T-cell (primary cell): ENCODE measurements around the gene MAP3K3. TPM values are rescaled to one million over a fixed set of nuclear protein-coding genes. Genes with fewer than 3 reads are reported as not detected.

Source experiments
- ATAC-seq, 4 experiments: fragments of 200-7000 bp in 3 of 4; fragments of 150-1000 bp in 1 of 4; cut with Tn5 transposase; replicated peaks in 1 of 4; 1 replicate in 3 of 4; 2 replicates in 1 of 4; pipeline ENCODE4 v1.10.0; 2021; ENCODE audit warnings: moderate library complexity in 3 of 4, mild to moderate bottlenecking in 2 of 4, moderate number of reproducible peaks in 1 of 4
- CTCF ChIA-PET, 2 donors: fragments of 300-600 bp; sonication (Branson Sonifier 250); formaldehyde crosslinking; loops; one replicate each; lab custom pipeline; 2022; ENCODE audit warnings: antibody characterized with exemption in 2 of 2; lab: Charles Lee
- POLR2A ChIA-PET, 2 donors: fragments of 300-600 bp; sonication (Branson Sonifier 250); formaldehyde crosslinking; loops; one replicate each; lab custom pipeline; 2022; ENCODE audit warnings: antibody characterized with exemption in 2 of 2; lab: Charles Lee
- DNase-seq, 35 experiments: peaks; one replicate each; pipeline versions ENCODE4 v3.0.0 to v3.0.0-alpha.2; 2013 to 2023
- H3K27ac ChIP-seq: one replicate; pipeline ENCODE4 v1.5.1; 2013; ENCODE audit warnings: low read length
- H3K27me3 ChIP-seq, 2 experiments: replicated peaks in 1 of 2; 1 replicate in 1 of 2; 2 replicates in 1 of 2; pipeline versions ENCODE4 v1.6.1 to v1.7.0; 2013; ENCODE audit warnings: low read length in 1 of 2, mixed read lengths in 1 of 2; ENCODE audit not compliant: control insufficient read depth in 2 of 2, insufficient read depth in 2 of 2; ENCODE audit errors: extremely low read depth in 1 of 2
- H3K36me3 ChIP-seq, 2 donors: 1 replicate in 1 of 2; 2 replicates in 1 of 2; pipeline versions ENCODE4 v1.6.1 to v1.7.0; 2013; ENCODE audit warnings: low read length in 1 of 2; ENCODE audit not compliant: control insufficient read depth in 2 of 2, insufficient read depth in 1 of 2; ENCODE audit errors: extremely low read depth in 1 of 2
- H3K4me1 ChIP-seq, 2 experiments: 1 replicate in 1 of 2; 2 replicates in 1 of 2; pipeline versions ENCODE4 v1.6.1 to v1.7.0; 2013; ENCODE audit warnings: low read length in 2 of 2, mixed read lengths in 1 of 2; ENCODE audit not compliant: insufficient read depth in 2 of 2, control insufficient read depth in 1 of 2; ENCODE audit errors: extremely low read depth in 1 of 2
- H3K4me3 ChIP-seq, 2 donors: 1 replicate in 1 of 2; 2 replicates in 1 of 2; pipeline versions ENCODE4 v1.5.1 to v1.7.0; 2013; ENCODE audit warnings: mild to moderate bottlenecking in 2 of 2, low read length in 1 of 2, moderate library complexity in 1 of 2; ENCODE audit not compliant: control insufficient read depth in 1 of 2; ENCODE audit errors: extremely low read depth in 1 of 2
- H3K9me3 ChIP-seq: 2 replicates; pipeline ENCODE4 v1.7.0; 2013
- H3K27ac Mint-ChIP-seq, 2 donors: one replicate each; pipeline ENCODE4 v1.8.0; 2020 to 2021; ENCODE audit warnings: mild to moderate bottlenecking in 2 of 2, mixed read lengths in 2 of 2
- H3K27me3 Mint-ChIP-seq, 2 donors: one replicate each; pipeline ENCODE4 v1.8.0; 2021 to 2022; ENCODE audit warnings: mixed read lengths in 2 of 2
- H3K36me3 Mint-ChIP-seq: one replicate; pipeline ENCODE4 v1.8.0; 2021; ENCODE audit warnings: mixed read lengths
- H3K4me1 Mint-ChIP-seq, 3 donors: one replicate each; pipeline ENCODE4 v1.8.0; 2020 to 2022; ENCODE audit warnings: mixed read lengths in 3 of 3, mild to moderate bottlenecking in 1 of 3
- H3K4me3 Mint-ChIP-seq, 3 donors: one replicate each; pipeline ENCODE4 v1.8.0; 2020 to 2022; ENCODE audit warnings: mild to moderate bottlenecking in 3 of 3, mixed read lengths in 3 of 3, moderate library complexity in 3 of 3
- H3K9me3 Mint-ChIP-seq, 3 donors: one replicate each; pipeline ENCODE4 v1.8.0; 2020 to 2022; ENCODE audit warnings: mixed read lengths in 3 of 3
- WGBS: methylation state at CpG from one replicate; pipeline ENCODE4 v1.1.5; 2013; ENCODE audit warnings: missing lambda C conversion rate; ENCODE audit not compliant: insufficient coverage; 5-methylcytosine and 5-hydroxymethylcytosine counted together
- total RNA-seq, 35 experiments: library from RNA in 6 of 35; stranded (reverse) in 6 of 35; fragments of 120-200 nt in 1 of 35; gene quantifications; one replicate each; pipeline versions ENCODE4 v1.2.1 to v1.2.4 and lab custom pipeline; 2013 to 2026

The MAP3K3 gene
- total RNA-seq, 5 donors from 2014 or later (not counting 1 experiment from before 2014, with no cell fraction given): 71.0 to 91.1 (median 85.4) TPM

GRCh38 chr17:63740464-63741142 is 118.4 kb downstream of the MAP3K3 start:
- peak overlapping the region; percentile 86 to 96 for H3K27ac Mint-ChIP-seq
- Histone ChIP-seq H3K27me3 (no peaks in the 10 kb centered on the region), H3K27ac (peak overlapping the region; percentile 81), H3K4me3 (peak overlapping the region; percentile 95 to 99), H3K36me3 (peaks cover 0 to under 1% of the 10 kb centered on the region in 2 donors), H3K9me3 (no peaks in the 10 kb centered on the region), H3K4me1 (peaks cover 6 to 25% of the 10 kb centered on the region in 2 experiments)
- no peaks in the 10 kb centered on the region for H3K9me3 Mint-ChIP-seq
- H3K36me3 Mint-ChIP-seq: peaks cover 3% of the 10 kb centered on the region
- DNase-seq: peak in 1 of 35 experiments; percentile 32
- no peak for ATAC-seq
- ChIA-PET POLR2A (interaction anchor here in 1 of 2 donors (0.6 to 1.1 kb wide), 2 partner anchors 33 to 78 kb away, joined by 3 to 4 read pairs; partner anchors contain the start of genes CCDC47 and DDX42), CTCF (interaction anchor here (0.6 to 2.2 kb wide), 4 partner anchors 10 to 45 kb away, joined by 3 to 8 read pairs (median 3); partner anchors contain the start of genes CCDC47 (in 1 of the 2) and DDX42 (in 1 of the 2))
- peak overlapping the region; percentile 92 to 95 (median 94) for H3K4me3 Mint-ChIP-seq
- WGBS: no CpG with 5 or more reads among the region's 12 CpGs
- peaks cover 19 to 28% (median 27%) of the 10 kb centered on the region in 3 donors for H3K4me1 Mint-ChIP-seq
- no peaks in the 10 kb centered on the region for H3K27me3 Mint-ChIP-seq

GRCh38 chr17:63741143-63741407 is 118.9 kb downstream of the MAP3K3 start:
- Histone ChIP-seq H3K4me3 (peak overlapping the region; percentile 95 to 99), H3K9me3 (no peaks in the 10 kb centered on the region), H3K4me1 (peaks cover 6 to 25% of the 10 kb centered on the region in 2 experiments), H3K36me3 (peaks cover 0 to 6% of the 10 kb centered on the region in 2 donors), H3K27me3 (no peaks in the 10 kb centered on the region), H3K27ac (peak overlapping the region; percentile 81)
- Mint-ChIP-seq H3K27ac (peak overlapping the region; percentile 86 to 96), H3K4me1 (peaks cover 19 to 26% (median 26%) of the 10 kb centered on the region in 3 donors), H3K36me3 (peaks cover 7% of the 10 kb centered on the region), H3K4me3 (peak overlapping the region; percentile 92 to 95 (median 94)), H3K27me3 (no peaks in the 10 kb centered on the region), H3K9me3 (no peaks in the 10 kb centered on the region)
- DNase-seq (no peak), ATAC-seq (no peak)
- POLR2A ChIA-PET: interaction anchor here (0.6 to 1.1 kb wide), 3 partner anchors 16 to 77 kb away, joined by 3 to 4 read pairs (median 4); partner anchors contain the start of genes CCDC47 (in 1 of the 2) and DDX42 (in 1 of the 2)
- CTCF ChIA-PET: interaction anchor here in 1 of 2 donors (0.6 to 2.2 kb wide), 3 partner anchors 10 to 32 kb away, joined by 3 to 8 read pairs (median 3); partner anchors contain the start of genes CCDC47 and DDX42
- under 1% methylated on average over 14 of the region's 14 CpGs for WGBS

DNA sequence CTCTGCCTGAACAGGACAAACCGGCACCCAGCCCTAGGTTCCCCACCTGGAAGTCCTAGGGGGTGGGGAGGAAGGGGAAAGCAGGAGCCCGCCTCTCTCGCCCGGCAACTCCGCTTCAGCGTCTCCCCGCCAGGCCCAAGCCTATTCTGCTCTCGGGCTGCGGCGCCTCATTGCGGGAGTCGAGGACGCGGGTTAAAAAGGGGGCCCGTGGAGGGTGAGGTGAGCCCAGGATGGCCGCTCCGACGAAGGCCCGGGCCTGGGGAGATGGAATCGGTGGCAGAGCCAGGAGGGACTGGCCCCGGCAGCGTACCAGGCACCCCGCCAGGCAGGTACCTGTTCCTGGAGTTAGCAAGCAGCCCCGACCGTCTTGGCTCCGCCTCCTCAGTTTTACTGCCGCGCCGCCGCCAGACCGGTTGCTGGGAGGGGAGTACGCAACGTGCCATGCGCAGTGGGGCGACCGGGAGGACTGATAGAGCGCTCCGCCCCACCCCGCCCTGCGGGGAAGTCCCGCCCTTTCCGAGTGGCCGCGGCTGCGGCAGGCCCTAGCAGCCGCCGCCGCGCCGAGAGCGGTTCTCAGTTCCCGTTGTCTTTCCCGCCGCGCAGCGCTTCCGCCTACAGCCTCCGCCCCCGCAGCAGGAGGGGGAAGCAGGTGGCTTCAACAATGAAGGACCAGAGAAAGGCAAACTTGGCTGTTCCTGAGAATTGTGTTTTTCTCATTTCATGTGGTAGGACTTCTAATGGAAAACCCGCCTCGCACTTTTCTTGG is 119.4 kb downstream of the MAP3K3 start, which contains the start of gene STRADA:
Gene STRADA (minus strand): TSS at position 392 of the 766 bp plus-strand sequence. CDS start 13,430 bp downstream, outside the sequence.
- Mint-ChIP-seq H3K4me1 (peaks cover 19 to 26% (median 26%) of the 10 kb centered on the region in 3 donors), H3K27ac (peak within 1 kb of the TSS; percentile 86 to 96), H3K27me3 (no peaks in the 10 kb centered on the region), H3K9me3 (no peaks in the 10 kb centered on the region), H3K4me3 (peak within 1 kb of the TSS; percentile 92 to 95 (median 94)), H3K36me3 (peaks cover 10% of the 10 kb centered on the region)
- ATAC-seq (peak; percentile 88 to 94 (median 91)), DNase-seq (peak; percentile 97 to 99 (median 99))
- Histone ChIP-seq H3K36me3 (peaks cover 0 to 9% of the 10 kb centered on the region in 2 donors), H3K27me3 (no peaks in the 10 kb centered on the region), H3K4me3 (peak within 1 kb of the TSS; percentile 95 to 99), H3K27ac (peak within 1 kb of the TSS; percentile 88), H3K4me1 (peaks cover 6 to 25% of the 10 kb centered on the region in 2 experiments), H3K9me3 (no peaks in the 10 kb centered on the region)
- WGBS: under 1% methylated on average over 60 of the region's 61 CpGs
- ChIA-PET POLR2A (interaction anchor here (0.6 to 1.2 kb wide), 9 partner anchors 16 to 87 kb away, joined by 3 to 10 read pairs (median 4); partner anchors contain the start of genes CCDC47 (in 1 of the 2) and DDX42 (in 1 of the 2)), CTCF (interaction anchor here (0.6 to 2.2 kb wide), 7 partner anchors 9 to 277 kb away, joined by 3 to 8 read pairs (median 5); partner anchors contain the start of genes CCDC47 (in 1 of the 2), DDX42 (in 1 of the 2) and MAP3K3 (in 1 of the 2))

Other genes starting within 250 kb of the MAP3K3 start
- gene CYB561, start 176.1 kb upstream of the MAP3K3 start, total RNA-seq: 10 to 100 TPM; 15.5 to 64.1 (median 34.0) TPM
- 10 to 100 TPM in 3 of 5 donors, 1 to 10 TPM in 2; 4.1 to 37.0 (median 12.8) TPM for gene ACE, start 145.4 kb upstream of the MAP3K3 start, total RNA-seq
- not detected for gene KCNH6, start 99.1 kb upstream of the MAP3K3 start, total RNA-seq
- gene DCAF7, start 71.9 kb upstream of the MAP3K3 start, total RNA-seq: 10 to 100 TPM; 39.5 to 84.4 (median 74.8) TPM
- 10 to 100 TPM; 10.9 to 20.5 (median 18.8) TPM for gene TACO1, start 21.5 kb upstream of the MAP3K3 start, total RNA-seq
- 100 to 1,000 TPM; 534 to 851 (median 767) TPM for gene LIMD2, start 77.7 kb downstream of the MAP3K3 start, total RNA-seq
- 10 to 100 TPM; 46.9 to 58.8 (median 48.6) TPM for gene STRADA, start 119.4 kb downstream of the MAP3K3 start, total RNA-seq
- 10 to 100 TPM; 25.4 to 37.0 (median 33.0) TPM for gene CCDC47, start 151.2 kb downstream of the MAP3K3 start, total RNA-seq
- gene DDX42, start 151.8 kb downstream of the MAP3K3 start, total RNA-seq: 100 to 1,000 TPM; 110 to 141 (median 123) TPM
- gene PSMC5, start 205.0 kb downstream of the MAP3K3 start, total RNA-seq: 100 to 1,000 TPM in 3 of 5 donors, 10 to 100 TPM in 2; 83.9 to 114 (median 107) TPM
- gene FTSJ3, start 205.2 kb downstream of the MAP3K3 start, total RNA-seq: 10 to 100 TPM; 39.4 to 64.9 (median 53.3) TPM
- gene SMARCD2, start 220.3 kb downstream of the MAP3K3 start, total RNA-seq: 100 to 1,000 TPM in 4 of 5 donors, 10 to 100 TPM in 1; 94.9 to 129 (median 121) TPM